Skeletal muscle tissue (tissue), 4 donors: ENCODE measurements around the gene PCDHGA6. TPM values are rescaled to one million over a fixed set of nuclear protein-coding genes. Genes with fewer than 3 reads are reported as not detected.
"Not testable (repeated sequence)": the region's sequence is repeated elsewhere in the genome, so short reads cannot be mapped to it uniquely, and the experiment has no call there.

ENCODE experiments used
- H3K27ac ChIP-seq: one replicate; pipeline ENCODE4 v1.7.0; 2013; ENCODE audit warnings: mild to moderate bottlenecking, low read depth, low read length, inconsistent platforms
- H3K27me3 ChIP-seq, 3 donors: one replicate each; pipeline ENCODE4 v1.7.0; 2013; ENCODE audit warnings: low read length in 3 of 3; ENCODE audit not compliant: control insufficient read depth in 3 of 3, insufficient read depth in 3 of 3
- H3K36me3 ChIP-seq, 3 donors: one replicate each; pipeline ENCODE4 v1.7.0; 2013; ENCODE audit warnings: low read length in 3 of 3; ENCODE audit not compliant: control insufficient read depth in 3 of 3, insufficient read depth in 3 of 3
- H3K4me1 ChIP-seq, 3 donors: one replicate each; pipeline ENCODE4 v1.7.0; 2013; ENCODE audit warnings: low read length in 3 of 3, mild to moderate bottlenecking in 3 of 3; ENCODE audit not compliant: control insufficient read depth in 3 of 3, insufficient read depth in 3 of 3
- H3K4me3 ChIP-seq, 3 donors: one replicate each; pipeline ENCODE4 v1.7.0; 2013; ENCODE audit warnings: low read length in 3 of 3
- H3K9ac ChIP-seq, 3 donors: one replicate each; pipeline ENCODE4 v1.7.0; 2013; ENCODE audit warnings: low read length in 3 of 3, mild to moderate bottlenecking in 3 of 3, moderate library complexity in 2 of 3, low read depth in 1 of 3
- H3K9me3 ChIP-seq, 3 donors: one replicate each; pipeline ENCODE4 v1.7.0; 2013; ENCODE audit warnings: low read length in 3 of 3; ENCODE audit not compliant: control insufficient read depth in 3 of 3
- total RNA-seq: library from RNA; depleted of rRNA; stranded (reverse); fragments of >200 nt; gene quantifications from one replicate; pipeline ENCODE4 v1.2.3, GENCODE V29; 2014
- donor health status: Osteomylitis.

The PCDHGA6 gene
- total RNA-seq, 1 donor from 2014 or later: 4.2 TPM

GRCh38 chr5:141407790-141408505, 34.3 kb downstream of the PCDHGA6 start, which contains the start of gene PCDHGB6:
Gene PCDHGB6 (plus strand): TSS chr5:141408021. CDS start chr5:141408203, 182 bp downstream.
- peaks cover 3 to 30% (median 27%) of the 10 kb centered on the region in 3 donors for H3K9me3 ChIP-seq
- H3K27ac ChIP-seq: peak within 1 kb of the TSS; percentile 36

GRCh38 chr5:141409598-141410306, 36.1 kb downstream of the PCDHGA6 start:
- no peak overlapping the region for H3K9ac ChIP-seq
- H3K27ac ChIP-seq: no peak overlapping the region
- H3K4me1 ChIP-seq: peaks cover 0 to 11% (median 6%) of the 10 kb centered on the region in 3 donors
- H3K4me3 ChIP-seq: peak overlapping the region; percentile 33 to 68 (median 44)
- peaks cover 2 to 7% (median 6%) of the 10 kb centered on the region in 3 donors for H3K27me3 ChIP-seq
- H3K9me3 ChIP-seq: peaks cover 10 to 30% (median 17%) of the 10 kb centered on the region in 3 donors
- H3K36me3 ChIP-seq: peaks cover 2 to 21% (median 4%) of the 10 kb centered on the region in 3 donors

More at GRCh38 chr5:141407790-141408505, 34.3 kb downstream of the PCDHGA6 start, which contains the start of gene PCDHGB6:
- not testable (repeated sequence) for H3K27me3 ChIP-seq
- Histone ChIP-seq H3K9ac (peak within 1 kb of the TSS in 2 of 3 donors; percentile 55 to 76), H3K36me3 (peaks cover 0 to 19% (median 4%) of the 10 kb centered on the region in 3 donors), H3K4me3 (peak within 1 kb of the TSS; percentile 60 to 65 (median 60)), H3K4me1 (peaks cover 0 to 10% (median 5%) of the 10 kb centered on the region in 3 donors)

DNA sequence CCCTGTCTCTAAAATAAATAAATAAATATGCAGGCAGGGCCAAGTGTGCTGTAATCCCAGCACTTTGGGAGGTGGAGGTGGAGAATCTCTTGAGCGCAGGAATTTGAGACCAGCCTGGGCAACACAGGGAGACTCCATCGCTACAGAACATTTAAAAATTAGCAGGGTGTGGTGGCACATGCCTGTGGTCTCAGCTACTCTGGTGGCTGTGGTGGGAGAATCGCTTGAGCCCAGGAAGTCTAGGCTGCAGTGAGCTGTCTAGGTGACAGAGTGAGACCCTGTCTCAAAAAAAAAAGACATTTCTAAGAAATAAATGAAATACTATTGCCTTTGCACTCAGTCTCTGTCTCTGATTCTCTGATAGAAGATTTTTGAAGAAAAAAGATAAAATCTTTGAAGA, 37.9 kb downstream of the PCDHGA6 start:
- Histone ChIP-seq H3K9me3 (peaks cover 10 to 28% (median 16%) of the 10 kb centered on the region in 3 donors), H3K4me1 (peaks cover 0 to 13% (median 6%) of the 10 kb centered on the region in 3 donors), H3K27ac (no peak overlapping the region), H3K36me3 (peaks cover 2 to 20% (median 4%) of the 10 kb centered on the region in 3 donors), H3K4me3 (peak overlapping the region; percentile 23 to 41 (median 35)), H3K27me3 (peaks cover 0 to 7% (median 6%) of the 10 kb centered on the region in 3 donors), H3K9ac (peak overlapping the region in 1 of 3 donors; percentile 6)

DNA sequence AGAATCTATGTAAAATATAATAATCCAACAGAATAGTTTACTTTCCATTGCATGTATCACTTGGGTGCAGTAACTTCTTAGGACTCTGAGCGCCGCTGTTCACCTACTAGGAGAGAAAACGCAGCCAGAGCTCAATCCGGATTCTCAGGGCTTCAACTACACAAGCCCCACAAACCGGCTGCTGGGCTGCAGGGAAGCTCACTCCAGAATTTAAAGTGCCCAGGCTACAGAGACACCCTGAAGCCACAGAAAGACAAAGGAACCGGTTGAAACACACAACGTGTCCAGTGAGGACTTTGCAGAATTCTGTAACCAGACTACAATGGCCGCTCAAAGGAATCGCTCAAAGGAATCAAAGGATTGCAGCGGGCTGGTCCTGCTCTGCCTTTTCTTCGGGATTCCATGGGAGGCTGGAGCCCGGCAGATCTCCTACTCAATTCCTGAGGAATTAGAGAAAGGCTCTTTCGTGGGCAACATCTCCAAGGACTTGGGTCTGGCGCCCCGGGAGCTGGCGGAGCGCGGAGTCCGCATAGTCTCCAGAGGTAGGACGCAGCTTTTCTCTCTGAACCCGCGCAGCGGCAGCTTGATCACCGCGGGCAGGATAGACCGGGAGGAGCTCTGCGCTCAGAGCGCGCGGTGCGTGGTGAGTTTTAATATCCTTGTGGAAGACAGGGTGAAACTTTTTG, 39.3 kb downstream of the PCDHGA6 start, which contains the start of gene PCDHGA10:
TSS of gene PCDHGA10 (plus strand) at position 134 of the 686 bp plus-strand sequence. CDS start at position 323, 189 bp downstream.
- H3K27me3 ChIP-seq: peaks cover 0 to 7% (median 6%) of the 10 kb centered on the region in 3 donors
- no peak within 1 kb of the TSS for H3K27ac ChIP-seq
- H3K4me3 ChIP-seq: peak within 1 kb of the TSS; percentile 67 to 73 (median 70)
- H3K36me3 ChIP-seq: peaks cover 2 to 20% (median 4%) of the 10 kb centered on the region in 3 donors
- H3K9me3 ChIP-seq: peaks cover 10 to 25% (median 16%) of the 10 kb centered on the region in 3 donors
- H3K4me1 ChIP-seq: peaks cover 0 to 13% (median 6%) of the 10 kb centered on the region in 3 donors
- H3K9ac ChIP-seq: peak within 1 kb of the TSS; percentile 36 to 83 (median 43)

- H3K36me3 ChIP-seq: peaks cover 2 to 22% (median 4%) of the 10 kb centered on the region in 3 donors
- peaks cover 0 to 7% (median 6%) of the 10 kb centered on the region in 3 donors for H3K27me3 ChIP-seq
- H3K27ac ChIP-seq: no peak overlapping the region
- peaks cover 14 to 28% (median 20%) of the 10 kb centered on the region in 3 donors for H3K9me3 ChIP-seq
- H3K4me3 ChIP-seq: peak overlapping the region; percentile 55 to 70 (median 67)
- H3K9ac ChIP-seq: peak overlapping the region in 2 of 3 donors; percentile 25 to 43
- H3K4me1 ChIP-seq: peaks cover 0 to 19% (median 8%) of the 10 kb centered on the region in 3 donors
Measured at GRCh38 chr5:141413540-141414069, 39.9 kb downstream of the PCDHGA6 start.

DNA sequence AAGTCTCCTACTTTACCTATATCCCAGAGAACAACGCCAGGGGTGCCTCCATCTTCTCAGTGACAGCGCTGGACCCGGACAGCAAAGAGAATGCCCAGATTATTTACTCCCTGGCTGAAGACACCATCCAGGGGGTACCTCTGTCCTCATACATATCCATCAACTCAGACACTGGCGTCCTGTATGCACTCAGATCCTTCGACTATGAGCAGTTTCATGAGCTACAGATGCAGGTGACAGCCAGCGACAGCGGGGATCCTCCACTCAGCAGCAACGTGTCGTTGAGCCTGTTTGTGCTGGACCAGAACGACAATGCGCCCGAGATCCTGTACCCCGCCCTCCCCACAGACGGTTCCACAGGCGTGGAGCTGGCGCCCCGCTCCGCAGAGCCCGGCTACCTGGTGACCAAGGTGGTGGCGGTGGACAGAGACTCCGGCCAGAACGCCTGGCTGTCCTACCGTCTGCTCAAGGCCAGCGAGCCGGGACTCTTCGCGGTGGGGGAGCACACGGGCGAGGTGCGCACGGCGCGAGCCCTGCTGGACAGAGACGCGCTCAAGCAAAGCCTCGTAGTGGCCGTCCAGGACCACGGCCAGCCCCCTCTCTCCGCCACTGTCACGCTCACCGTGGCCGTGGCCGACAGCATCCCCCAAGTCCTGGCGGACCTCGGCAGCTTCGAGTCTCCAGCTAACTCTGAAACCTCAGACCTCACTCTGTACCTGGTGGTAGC, 41.0 kb downstream of the PCDHGA6 start:
- Histone ChIP-seq H3K4me3 (peak overlapping the region in 2 of 3 donors; percentile 49 to 67), H3K4me1 (peaks cover 0 to 23% (median 16%) of the 10 kb centered on the region in 3 donors), H3K9me3 (peaks cover 19 to 27% (median 21%) of the 10 kb centered on the region in 3 donors), H3K36me3 (peaks cover 4 to 24% (median 5%) of the 10 kb centered on the region in 3 donors)
- not testable (repeated sequence) for H3K27me3 ChIP-seq, H3K27ac ChIP-seq, H3K9ac ChIP-seq

DNA sequence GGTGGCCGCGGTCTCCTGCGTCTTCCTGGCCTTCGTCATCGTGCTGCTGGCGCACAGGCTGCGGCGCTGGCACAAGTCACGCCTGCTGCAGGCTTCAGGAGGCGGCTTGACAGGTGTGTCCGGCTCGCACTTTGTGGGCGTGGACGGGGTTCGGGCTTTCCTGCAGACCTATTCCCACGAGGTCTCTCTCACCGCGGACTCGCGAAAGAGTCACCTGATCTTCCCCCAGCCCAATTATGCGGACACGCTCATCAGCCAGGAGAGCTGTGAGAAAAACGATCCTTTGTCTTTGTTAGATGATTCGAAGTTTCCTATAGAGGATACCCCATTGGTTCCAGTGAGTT, 41.6 kb downstream of the PCDHGA6 start:
- Histone ChIP-seq H3K4me1 (peaks cover 0 to 26% (median 15%) of the 10 kb centered on the region in 3 donors), H3K36me3 (peaks cover under 1 to 19% (median 7%) of the 10 kb centered on the region in 3 donors), H3K9me3 (peaks cover 21 to 24% (median 21%) of the 10 kb centered on the region in 3 donors)
- not testable (repeated sequence) for H3K27me3 ChIP-seq, H3K27ac ChIP-seq, H3K9ac ChIP-seq, H3K4me3 ChIP-seq

- Histone ChIP-seq H3K9me3 (peaks cover 24 to 39% (median 30%) of the 10 kb centered on the region in 3 donors), H3K4me1 (peaks cover 0 to 29% (median 21%) of the 10 kb centered on the region in 3 donors), H3K9ac (peak within 1 kb of the TSS; percentile 65 to 76 (median 66)), H3K27ac (peak within 1 kb of the TSS; percentile 62), H3K4me3 (peak within 1 kb of the TSS; percentile 68 to 76 (median 73)), H3K36me3 (peaks cover 3 to 20% (median 7%) of the 10 kb centered on the region in 3 donors)
- not testable (repeated sequence) for H3K27me3 ChIP-seq
Measured at GRCh38 chr5:141417494-141418172, 43.9 kb downstream of the PCDHGA6 start, which contains the start of gene PCDHGB7. Gene PCDHGB7 (plus strand): TSS chr5:141417677. CDS start chr5:141417860, 183 bp downstream.
